Skeletal muscle tissue (tissue), 4 donors: ENCODE results near the gene GUCY1A2. TPM values are rescaled to one million over a fixed set of nuclear protein-coding genes. Genes with fewer than 3 reads are reported as not detected.
"Not testable (repeated sequence)": the region's sequence is repeated elsewhere in the genome, so short reads cannot be mapped to it uniquely, and the experiment has no call there.

Experiments
- H3K27ac ChIP-seq: one replicate; pipeline ENCODE4 v1.7.0; 2013; ENCODE audit warnings: mild to moderate bottlenecking, low read depth, low read length, inconsistent platforms
- H3K27me3 ChIP-seq, 3 donors: one replicate each; pipeline ENCODE4 v1.7.0; 2013; ENCODE audit warnings: low read length in 3 of 3; ENCODE audit not compliant: control insufficient read depth in 3 of 3, insufficient read depth in 3 of 3
- H3K36me3 ChIP-seq, 3 donors: one replicate each; pipeline ENCODE4 v1.7.0; 2013; ENCODE audit warnings: low read length in 3 of 3; ENCODE audit not compliant: control insufficient read depth in 3 of 3, insufficient read depth in 3 of 3
- H3K4me1 ChIP-seq, 3 donors: one replicate each; pipeline ENCODE4 v1.7.0; 2013; ENCODE audit warnings: low read length in 3 of 3, mild to moderate bottlenecking in 3 of 3; ENCODE audit not compliant: control insufficient read depth in 3 of 3, insufficient read depth in 3 of 3
- H3K4me3 ChIP-seq, 3 donors: one replicate each; pipeline ENCODE4 v1.7.0; 2013; ENCODE audit warnings: low read length in 3 of 3
- H3K9ac ChIP-seq, 3 donors: one replicate each; pipeline ENCODE4 v1.7.0; 2013; ENCODE audit warnings: low read length in 3 of 3, mild to moderate bottlenecking in 3 of 3, moderate library complexity in 2 of 3, low read depth in 1 of 3
- H3K9me3 ChIP-seq, 3 donors: one replicate each; pipeline ENCODE4 v1.7.0; 2013; ENCODE audit warnings: low read length in 3 of 3; ENCODE audit not compliant: control insufficient read depth in 3 of 3
- total RNA-seq: library from RNA; depleted of rRNA; stranded (reverse); fragments of >200 nt; gene quantifications from one replicate; pipeline ENCODE4 v1.2.3, GENCODE V29; 2014
- donor health status: Osteomylitis.

The GUCY1A2 gene
- total RNA-seq, 1 donor from 2014 or later = 15.7 TPM

GRCh38 chr11:106789406-106789805, 228.9 kb downstream of the GUCY1A2 start:
- Histone ChIP-seq H3K36me3 (no peaks in the 10 kb centered on the region), H3K9me3 (no peaks in the 10 kb centered on the region), H3K4me1 (peaks cover 0 to 5% (median 5%) of the 10 kb centered on the region in 3 donors), H3K9ac (no peak overlapping the region), H3K4me3 (no peak overlapping the region), H3K27ac (no peak overlapping the region), H3K27me3 (no peaks in the 10 kb centered on the region)

GRCh38 chr11:106787454-106787853, 230.8 kb downstream of the GUCY1A2 start:
- H3K36me3 ChIP-seq = no peaks in the 10 kb centered on the region
- H3K4me1 ChIP-seq = peaks cover 0 to 5% (median 5%) of the 10 kb centered on the region in 3 donors

GRCh38 chr11:106785913-106786650, 232.2 kb downstream of the GUCY1A2 start:
- Histone ChIP-seq H3K27ac (no peak overlapping the region), H3K27me3 (no peaks in the 10 kb centered on the region), H3K4me3 (no peak overlapping the region), H3K9me3 (no peaks in the 10 kb centered on the region), H3K4me1 (peaks cover 0 to 5% (median 5%) of the 10 kb centered on the region in 3 donors), H3K9ac (no peak overlapping the region), H3K36me3 (no peaks in the 10 kb centered on the region)

More at GRCh38 chr11:106787454-106787853, 230.8 kb downstream of the GUCY1A2 start:
- Histone ChIP-seq H3K4me3 (no peak overlapping the region), H3K9ac (no peak overlapping the region), H3K9me3 (no peaks in the 10 kb centered on the region), H3K27me3 (no peaks in the 10 kb centered on the region), H3K27ac (no peak overlapping the region)

- H3K27me3 ChIP-seq, H3K9me3 ChIP-seq, H3K9ac ChIP-seq, H3K36me3 ChIP-seq, H3K4me1 ChIP-seq, H3K27ac ChIP-seq, H3K4me3 ChIP-seq: not testable (repeated sequence)
Measured at GRCh38 chr11:106777302-106777701, 241.0 kb downstream of the GUCY1A2 start.

- no peaks in the 10 kb centered on the region for H3K4me1 ChIP-seq
- H3K27me3 ChIP-seq = no peaks in the 10 kb centered on the region
- H3K9me3 ChIP-seq = no peaks in the 10 kb centered on the region
- H3K4me3 ChIP-seq = no peak overlapping the region
- H3K9ac ChIP-seq = no peak overlapping the region
- no peak overlapping the region for H3K27ac ChIP-seq
- H3K36me3 ChIP-seq = no peaks in the 10 kb centered on the region
Measured at GRCh38 chr11:106770489-106771085, 247.7 kb downstream of the GUCY1A2 start.

GRCh38 chr11:106765469-106766258, 252.6 kb downstream of the GUCY1A2 start:
- no peak overlapping the region for H3K9ac ChIP-seq
- no peaks in the 10 kb centered on the region for H3K36me3 ChIP-seq
- no peak overlapping the region for H3K4me3 ChIP-seq
- H3K9me3 ChIP-seq = no peaks in the 10 kb centered on the region
- H3K4me1 ChIP-seq = no peaks in the 10 kb centered on the region
- no peaks in the 10 kb centered on the region for H3K27me3 ChIP-seq
- H3K27ac ChIP-seq = no peak overlapping the region

- Histone ChIP-seq H3K27me3 (no peaks in the 10 kb centered on the region), H3K36me3 (no peaks in the 10 kb centered on the region), H3K9me3 (no peaks in the 10 kb centered on the region), H3K9ac (no peak overlapping the region), H3K27ac (no peak overlapping the region), H3K4me1 (no peaks in the 10 kb centered on the region), H3K4me3 (no peak overlapping the region)
Measured at GRCh38 chr11:106763501-106763900, 254.8 kb downstream of the GUCY1A2 start.

- Histone ChIP-seq H3K27me3 (no peaks in the 10 kb centered on the region), H3K9me3 (no peaks in the 10 kb centered on the region), H3K4me1 (no peaks in the 10 kb centered on the region), H3K27ac (no peak overlapping the region), H3K4me3 (no peak overlapping the region), H3K36me3 (no peaks in the 10 kb centered on the region), H3K9ac (no peak overlapping the region)
Measured at GRCh38 chr11:106761745-106762144, 256.5 kb downstream of the GUCY1A2 start.

GRCh38 chr11:106761240-106761639, 257.0 kb downstream of the GUCY1A2 start:
- no peaks in the 10 kb centered on the region for H3K36me3 ChIP-seq
- H3K27ac ChIP-seq = no peak overlapping the region
- no peak overlapping the region for H3K9ac ChIP-seq
- no peaks in the 10 kb centered on the region for H3K27me3 ChIP-seq
- no peaks in the 10 kb centered on the region for H3K9me3 ChIP-seq
- no peaks in the 10 kb centered on the region for H3K4me1 ChIP-seq
- H3K4me3 ChIP-seq = no peak overlapping the region

- no peak overlapping the region for H3K27ac ChIP-seq
- H3K27me3 ChIP-seq = no peaks in the 10 kb centered on the region
- no peak overlapping the region for H3K4me3 ChIP-seq
- H3K4me1 ChIP-seq = no peaks in the 10 kb centered on the region
- H3K9me3 ChIP-seq = no peaks in the 10 kb centered on the region
- H3K9ac ChIP-seq = no peak overlapping the region
- no peaks in the 10 kb centered on the region for H3K36me3 ChIP-seq
Measured at GRCh38 chr11:106748059-106748458, 270.2 kb downstream of the GUCY1A2 start.
